Measurements from ENCODE around the gene DAND5. TPM values are rescaled to one million over a fixed set of nuclear protein-coding genes. Genes with fewer than 3 reads are reported as not detected.

Gene DAND5
- polyA plus RNA-seq, 1 of the 3 experiments (the other 2 are of a cell fraction) = 1.0 TPM

- H3K9ac ChIP-seq = no peak overlapping the region
- no peaks in the 10 kb centered on the region for H3K36me3 ChIP-seq (replicated peaks in 1 of 2; ENCODE audit: control insufficient read depth in 1 of 2, insufficient read depth in 2 of 2, low read length in 1 of 2)
- no peak overlapping the region for H3K4me2 ChIP-seq
- no peak overlapping the region for H3K4me3 ChIP-seq (ENCODE audit: low read depth in 2 of 2, low read length in 1 of 2)
- TF ChIP-seq PBX3 (IDR thresholded peaks at IDR 0.05) (no peak), RCOR1 (IDR thresholded peaks at IDR 0.05; ENCODE audit: low read length) (no peak), GABPA (IDR thresholded peaks at IDR 0.05; ENCODE audit: low read depth) (no peak), RAD21 (IDR thresholded peaks at IDR 0.05; ENCODE audit: low read length) (no peak), TAF1 (IDR thresholded peaks at IDR 0.05; ENCODE audit: borderline replicate concordance, low read depth, low read length) (no peak), NFIC (IDR thresholded peaks at IDR 0.05; ENCODE audit: borderline replicate concordance) (no peak), SIN3A (IDR thresholded peaks at IDR 0.05; ENCODE audit: borderline replicate concordance, low read depth, low read length) (no peak), NRF1 (IDR thresholded peaks at IDR 0.05; ENCODE audit: low read depth, low read length) (no peak), SMC3 (IDR thresholded peaks at IDR 0.05; ENCODE audit: low read depth, low read length) (no peak), TEAD4 (IDR thresholded peaks at IDR 0.05; ENCODE audit: borderline replicate concordance, insufficient read depth) (no peak), EZH2phosphoT487 (IDR thresholded peaks at IDR 0.05; ENCODE audit: borderline replicate concordance, low read depth) (no peak), RFX5 (IDR thresholded peaks at IDR 0.05; ENCODE audit: low read length) (no peak), EP300 (IDR thresholded peaks at IDR 0.05; ENCODE audit: borderline replicate concordance in 1 of 2, low read depth in 1 of 2, low read length in 1 of 2) (no peak)
- no peaks in the 10 kb centered on the region for H3K79me2 ChIP-seq (ENCODE audit: insufficient read depth)
- H3F3A ChIP-seq (replicated peaks; ENCODE audit: insufficient read depth) = peaks cover 17% of the 10 kb centered on the region
- no peak for DNase-seq
- H3K27me3 ChIP-seq (ENCODE audit: insufficient read depth) = no peaks in the 10 kb centered on the region
- no peaks in the 10 kb centered on the region for H4K20me1 ChIP-seq (ENCODE audit: insufficient read depth)
- no peak overlapping the region for H2AFZ ChIP-seq (ENCODE audit: low read depth)
- 90% methylated on average over 5 of the region's 5 CpGs for WGBS (ENCODE audit: low lambda C conversion rate)
- no peaks in the 10 kb centered on the region for H3K9me2 ChIP-seq
- ChIA-PET POLR2A (no interaction called here), CTCF (interaction anchor here (0.6 to 24.6 kb wide), 5 partner anchors 9 to 125 kb away, joined by 3 to 603 read pairs (median 144); no protein-coding TSS in a partner anchor)
- peaks cover 6 to 14% of the 10 kb centered on the region in 2 experiments; a peak in 3 of 4 replicates for H3K4me1 ChIP-seq (ENCODE audit: control insufficient read depth in 1 of 2, insufficient read depth in 2 of 2, low read depth in 1 of 2, low read length in 1 of 2)
- H3K9me3 ChIP-seq = no peaks in the 10 kb centered on the region
- peak overlapping the region in 1 of 2 experiments; percentile 36; a peak in 2 of 4 replicates for H3K27ac ChIP-seq (ENCODE audit: low read depth in 2 of 2, low read length in 1 of 2)
Measured at GRCh38 chr19:12967907-12968306, 1.5 kb upstream of the DAND5 start.

GRCh38 chr19:12970070-12970820 is 869 bp downstream of the DAND5 start:
- Histone ChIP-seq H3K4me3 (ENCODE audit: low read depth in 2 of 2, low read length in 1 of 2) (peak overlapping the region in 1 of 2 experiments; percentile 5; a peak in 1 of 4 replicates), H4K20me1 (ENCODE audit: insufficient read depth) (no peaks in the 10 kb centered on the region), H3K4me2 (peak overlapping the region; percentile 62; the same call in 1 of the 2 replicates), H3K27ac (ENCODE audit: low read depth in 2 of 2, low read length in 1 of 2) (peak overlapping the region; percentile 54 to 93; a peak in 3 of 4 replicates), H3K4me1 (ENCODE audit: control insufficient read depth in 1 of 2, insufficient read depth in 2 of 2, low read depth in 1 of 2, low read length in 1 of 2) (peaks cover 6 to 31% of the 10 kb centered on the region in 2 experiments; a peak in 3 of 4 replicates), H3K9ac (no peak overlapping the region), H3F3A (replicated peaks; ENCODE audit: insufficient read depth) (peaks cover 12% of the 10 kb centered on the region), H2AFZ (ENCODE audit: low read depth) (0 out of 2 replicates have a peak overlapping the region, but pooled peaks have one; percentile 11), H3K9me2 (no peaks in the 10 kb centered on the region), H3K9me3 (no peaks in the 10 kb centered on the region), H3K27me3 (ENCODE audit: insufficient read depth) (no peaks in the 10 kb centered on the region), H3K79me2 (ENCODE audit: insufficient read depth) (no peaks in the 10 kb centered on the region), H3K36me3 (replicated peaks in 1 of 2; ENCODE audit: control insufficient read depth in 1 of 2, insufficient read depth in 2 of 2, low read length in 1 of 2) (no peaks in the 10 kb centered on the region)
- 96% methylated on average over 7 of the region's 7 CpGs for WGBS (ENCODE audit: low lambda C conversion rate)
- DNase-seq = peak; percentile 24
- ChIA-PET POLR2A (interaction anchor here (1.0 to 1.4 kb wide), 5 partner anchors 8 to 182 kb away, joined by 3 to 7 read pairs (median 5); no protein-coding TSS in a partner anchor), CTCF (interaction anchor here (1.1 to 24.6 kb wide), 5 partner anchors 7 to 129 kb away, joined by 3 to 603 read pairs (median 144); no protein-coding TSS in a partner anchor)
- TF ChIP-seq GABPA (IDR thresholded peaks at IDR 0.05; ENCODE audit: low read depth) (no peak), TEAD4 (IDR thresholded peaks at IDR 0.05; ENCODE audit: borderline replicate concordance, insufficient read depth) (no peak), POLR2AphosphoS5 (IDR thresholded peaks at IDR 0.05; ENCODE audit: low read depth, low read length) (no peak), PBX3 (IDR thresholded peaks at IDR 0.05) (no peak), TAF1 (IDR thresholded peaks at IDR 0.05; ENCODE audit: borderline replicate concordance, low read depth, low read length) (no peak), MAX (IDR thresholded peaks at IDR 0.05; ENCODE audit: low read depth) (no peak), USF1 (IDR thresholded peaks at IDR 0.05; ENCODE audit: borderline replicate concordance, low read depth) (no peak), GATA2 (CRISPR knock-in tag; IDR thresholded peaks at IDR 0.05) (no peak), IRF3 (IDR thresholded peaks at IDR 0.05; ENCODE audit: low read depth, low read length) (no peak), EP300 (IDR thresholded peaks at IDR 0.05; ENCODE audit: borderline replicate concordance in 1 of 2, low read depth in 1 of 2, low read length in 1 of 2) (no peak), RAD21 (IDR thresholded peaks at IDR 0.05; ENCODE audit: low read length) (no peak), SMC3 (IDR thresholded peaks at IDR 0.05; ENCODE audit: low read depth, low read length) (no peak), YY1 (IDR thresholded peaks at IDR 0.05; ENCODE audit: low read depth) (no peak)

All from SK-N-SH (cell line).